ENCODE results near the gene DNER.

- TF ChIP-seq YY1 (IDR thresholded peaks at IDR 0.05; ENCODE audit: insufficient read depth, insufficient read length) (no peak), ZNF274 (IDR thresholded peaks at IDR 0.05; ENCODE audit: low read depth, low read length) (no peak), SUZ12 (IDR thresholded peaks at IDR 0.05; ENCODE audit: extremely low read depth, insufficient read depth, insufficient read length) (no peak)
Observed at GRCh38 chr2:229425598-229425997, 288.8 kb downstream of the DNER start.
